Left lung (tissue), 10 donors: ENCODE results near the gene GLUL. TPM values are rescaled to one million over a fixed set of nuclear protein-coding genes. Genes with fewer than 3 reads are reported as not detected.

Experiments used
- ATAC-seq: fragments of 200-7000 bp; cut with Tn5 transposase; one replicate; pipeline ENCODE4 v1.9.1; 2020; ENCODE audit warnings: moderate library complexity
- DNase-seq, 4 donors: peaks; one replicate each; pipeline ENCODE4 v3.0.0-alpha.2; 2013 to 2020
- H3K27ac ChIP-seq, 2 donors: fragments of 200-600 bp; sonication (generic) in 1 of 2; one replicate each; pipeline versions ENCODE4 v1.5.0 to v1.8.0; 2020 to 2021
- H3K27me3 ChIP-seq, 2 donors: fragments of 200-600 bp; sonication (generic) in 1 of 2; one replicate each; pipeline versions ENCODE4 v1.5.0 to v1.8.0; 2020 to 2021
- H3K36me3 ChIP-seq, 2 donors: fragments of 200-600 bp; sonication (generic) in 1 of 2; one replicate each; pipeline versions ENCODE4 v1.5.0 to v1.8.0; 2020 to 2021
- H3K4me1 ChIP-seq, 2 donors: fragments of 200-600 bp; one replicate each; pipeline ENCODE4 v1.8.0; 2021
- H3K4me3 ChIP-seq, 2 donors: fragments of 200-600 bp; sonication (generic) in 1 of 2; one replicate each; pipeline versions ENCODE4 v1.5.0 to v1.8.0; 2020 to 2021; ENCODE audit warnings: mild to moderate bottlenecking in 1 of 2
- H3K9me3 ChIP-seq, 2 donors: fragments of 200-600 bp; sonication (generic) in 1 of 2; one replicate each; pipeline versions ENCODE4 v1.5.0 to v1.8.0; 2020 to 2021
- intact Hi-C, 2 donors: fragments of 100-400 bp; cut with DNase I; formaldehyde crosslinking; loops; one replicate each; pipeline versions ENCODE4 v1.11.2 to v1.14.2; 2022
- polyA plus RNA-seq, 6 donors: library from polyadenylated mRNA; unstranded; fragments of 120-200 nt; gene quantifications; one replicate each; pipeline ENCODE4 v1.2.1, GENCODE V29; 2013; ENCODE audit not compliant: insufficient read length in 6 of 6
- total RNA-seq, 2 donors: library from RNA; stranded (reverse); fragmentation: NEBNext Ultra II Directional; extraction: Animal tissue kit (Norgen Biotek cat#: 25700); gene quantifications; one replicate each; pipeline ENCODE4 v1.2.1, GENCODE V29; 2021
- TF ChIP-seq, protein P1 (sequence below), 2 donors: fragments of 200-600 bp; sonication (generic) in 1 of 2; IDR thresholded peaks; one replicate each; pipeline versions ENCODE4 v1.5.0 to v1.8.0; 2021; ENCODE audit warnings: antibody characterized with exemption in 2 of 2
- donor health status: DM: no; HTN: yes; CAD: no.
- donor health status: DM: no; HTN: no; CAD: no.

Gene GLUL
- total and polyA plus RNA-seq, 8 donors = 377 to 1,187 (median 448) TPM

DNA sequence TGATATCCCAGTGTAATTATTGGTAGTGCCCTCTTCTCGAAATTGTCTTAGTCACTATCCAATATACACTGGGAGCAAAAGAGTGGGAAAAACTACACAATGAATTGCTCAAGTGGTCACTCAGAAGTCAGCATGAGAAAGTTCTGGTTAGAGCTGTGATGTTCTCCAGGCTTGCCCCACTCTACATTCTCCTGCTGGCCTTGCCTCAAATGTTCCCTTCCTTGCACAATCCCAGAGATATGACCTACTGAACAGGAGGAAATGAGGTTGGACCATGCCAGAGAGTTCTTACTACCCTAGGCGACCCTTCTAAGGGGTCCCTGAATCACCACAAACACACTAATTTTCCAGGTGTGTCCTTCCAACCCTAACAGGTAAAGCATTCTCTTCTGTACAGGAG is 40.8 kb downstream of the GLUL start:
- no peak for DNase-seq
- Histone ChIP-seq H3K27me3 (no peaks in the 10 kb centered on the region), H3K4me1 (no peaks in the 10 kb centered on the region), H3K36me3 (no peaks in the 10 kb centered on the region), H3K27ac (no peak overlapping the region), H3K9me3 (no peaks in the 10 kb centered on the region), H3K4me3 (no peak overlapping the region)
- TF ChIP-seq, protein P1, sequence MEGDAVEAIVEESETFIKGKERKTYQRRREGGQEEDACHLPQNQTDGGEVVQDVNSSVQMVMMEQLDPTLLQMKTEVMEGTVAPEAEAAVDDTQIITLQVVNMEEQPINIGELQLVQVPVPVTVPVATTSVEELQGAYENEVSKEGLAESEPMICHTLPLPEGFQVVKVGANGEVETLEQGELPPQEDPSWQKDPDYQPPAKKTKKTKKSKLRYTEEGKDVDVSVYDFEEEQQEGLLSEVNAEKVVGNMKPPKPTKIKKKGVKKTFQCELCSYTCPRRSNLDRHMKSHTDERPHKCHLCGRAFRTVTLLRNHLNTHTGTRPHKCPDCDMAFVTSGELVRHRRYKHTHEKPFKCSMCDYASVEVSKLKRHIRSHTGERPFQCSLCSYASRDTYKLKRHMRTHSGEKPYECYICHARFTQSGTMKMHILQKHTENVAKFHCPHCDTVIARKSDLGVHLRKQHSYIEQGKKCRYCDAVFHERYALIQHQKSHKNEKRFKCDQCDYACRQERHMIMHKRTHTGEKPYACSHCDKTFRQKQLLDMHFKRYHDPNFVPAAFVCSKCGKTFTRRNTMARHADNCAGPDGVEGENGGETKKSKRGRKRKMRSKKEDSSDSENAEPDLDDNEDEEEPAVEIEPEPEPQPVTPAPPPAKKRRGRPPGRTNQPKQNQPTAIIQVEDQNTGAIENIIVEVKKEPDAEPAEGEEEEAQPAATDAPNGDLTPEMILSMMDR (IDR thresholded peaks at IDR 0.05) = no peak
- ATAC-seq = no peak
- intact Hi-C loops = no loop called here

DNA sequence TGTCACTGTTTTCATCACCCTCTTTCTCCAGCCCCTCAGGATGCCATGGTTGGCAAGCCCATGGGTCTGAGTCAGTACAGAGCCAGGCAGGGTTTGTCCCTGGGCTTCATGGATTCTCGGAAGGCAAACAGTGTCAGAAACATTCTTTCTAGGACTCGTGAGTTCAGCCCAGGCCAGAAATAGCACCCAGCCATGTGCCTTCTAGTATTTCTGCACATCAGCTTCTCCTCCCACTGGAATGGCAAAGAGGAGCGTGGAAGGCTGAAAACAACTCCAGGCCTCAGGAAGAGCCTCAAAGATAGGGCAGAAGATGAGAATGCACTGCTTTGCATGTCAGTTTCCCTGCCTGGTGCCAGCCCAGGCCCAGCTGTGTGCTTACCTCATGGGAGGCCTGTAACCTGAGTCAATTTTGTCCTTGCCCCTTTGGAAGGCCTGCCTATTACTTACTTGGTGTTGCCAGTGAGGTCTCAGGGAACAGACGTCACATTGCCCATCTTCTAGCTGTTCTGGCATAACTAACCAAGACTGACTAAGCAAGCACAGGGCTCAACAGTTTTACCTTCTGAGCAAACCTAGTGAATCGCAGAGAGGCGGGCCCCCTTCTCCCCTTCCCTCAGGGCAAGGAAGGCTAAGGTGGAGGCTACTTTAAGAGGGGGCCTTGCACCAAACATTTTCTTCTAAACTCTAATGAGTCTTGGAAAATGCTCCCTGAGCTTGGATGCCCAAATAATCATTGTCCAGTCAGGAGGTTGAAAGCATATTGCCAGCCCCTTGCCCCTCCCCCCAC is 42.4 kb downstream of the GLUL start:
- intact Hi-C loops = no loop called here
- no peak for DNase-seq
- Histone ChIP-seq H3K27me3 (no peaks in the 10 kb centered on the region), H3K9me3 (no peaks in the 10 kb centered on the region), H3K4me3 (no peak overlapping the region), H3K36me3 (no peaks in the 10 kb centered on the region), H3K27ac (no peak overlapping the region), H3K4me1 (no peaks in the 10 kb centered on the region)
- no peak for ATAC-seq
- TF ChIP-seq, protein P1 (IDR thresholded peaks at IDR 0.05) = no peak

DNA sequence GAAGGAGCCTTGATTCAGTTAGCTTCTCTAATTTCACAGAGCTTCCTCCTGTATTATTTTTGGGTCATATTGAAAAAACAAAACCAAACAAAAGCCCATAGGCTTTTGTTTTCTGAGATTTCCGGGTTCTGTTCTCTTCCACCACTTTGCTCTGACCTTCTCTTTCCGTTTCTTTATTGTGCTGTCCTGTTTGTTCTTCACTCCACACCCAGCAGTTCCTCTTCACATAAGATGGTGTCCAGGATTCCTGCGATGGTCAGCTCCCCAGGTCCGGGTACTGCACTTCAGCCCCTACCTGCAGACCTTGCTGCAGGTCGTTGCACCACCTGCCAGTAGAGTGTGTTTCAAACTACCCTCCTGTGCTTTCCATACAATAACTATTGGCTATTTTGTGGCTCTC is 44.6 kb downstream of the GLUL start:
- DNase-seq = no peak
- ATAC-seq = no peak
- Histone ChIP-seq H3K9me3 (no peaks in the 10 kb centered on the region), H3K36me3 (no peaks in the 10 kb centered on the region), H3K4me3 (no peak overlapping the region), H3K27ac (no peak overlapping the region), H3K4me1 (no peaks in the 10 kb centered on the region), H3K27me3 (no peaks in the 10 kb centered on the region)
- TF ChIP-seq, protein P1 (IDR thresholded peaks at IDR 0.05) = no peak
- intact Hi-C loops = no loop called here

DNA sequence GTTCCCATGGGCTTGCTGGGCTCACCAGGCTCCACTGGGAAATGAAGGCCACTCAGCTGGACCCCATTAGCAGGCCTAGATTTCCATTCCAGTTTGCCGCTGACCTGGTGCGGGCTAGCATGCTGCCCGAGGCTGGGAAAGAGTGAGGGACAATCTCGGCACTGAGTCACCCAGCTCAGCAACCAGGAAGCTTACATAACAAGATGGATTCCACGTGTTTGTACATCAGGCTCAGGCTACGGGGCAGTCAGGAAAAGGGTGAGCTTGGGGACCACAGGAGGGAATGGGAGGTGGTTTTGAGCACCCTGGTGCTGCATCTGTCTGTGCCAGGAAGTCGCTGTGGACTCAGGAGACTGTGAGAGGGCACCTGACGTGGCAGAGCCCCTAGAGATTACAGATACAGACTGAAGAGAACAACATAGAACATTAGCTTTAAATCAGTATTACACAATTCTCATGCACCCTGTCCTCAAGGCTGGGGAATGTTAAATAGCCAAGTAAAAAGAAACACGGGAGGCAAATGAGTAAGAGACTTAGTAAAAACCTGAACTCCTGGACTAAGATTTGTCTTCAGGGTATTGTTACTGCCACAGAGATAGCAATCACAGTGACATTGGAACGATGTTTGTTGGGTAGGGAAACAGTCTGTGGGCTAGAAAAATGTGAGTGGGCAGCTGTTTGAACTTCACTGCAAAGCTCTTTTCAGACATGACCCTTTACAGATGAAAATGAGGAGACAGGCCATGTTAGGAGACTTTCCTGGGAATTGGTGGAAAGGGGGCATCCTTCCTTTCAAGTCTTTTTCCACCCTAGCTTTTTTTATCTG is 51.1 kb downstream of the GLUL start:
- H3K4me1 ChIP-seq = no peaks in the 10 kb centered on the region
- intact Hi-C loops = no loop called here
- ATAC-seq = no peak
- no peak for DNase-seq
- TF ChIP-seq, protein P1 (IDR thresholded peaks at IDR 0.05) = no peak
- no peaks in the 10 kb centered on the region for H3K9me3 ChIP-seq
- H3K36me3 ChIP-seq = no peaks in the 10 kb centered on the region
- H3K27ac ChIP-seq = no peak overlapping the region
- H3K27me3 ChIP-seq = no peaks in the 10 kb centered on the region
- no peak overlapping the region for H3K4me3 ChIP-seq

DNA sequence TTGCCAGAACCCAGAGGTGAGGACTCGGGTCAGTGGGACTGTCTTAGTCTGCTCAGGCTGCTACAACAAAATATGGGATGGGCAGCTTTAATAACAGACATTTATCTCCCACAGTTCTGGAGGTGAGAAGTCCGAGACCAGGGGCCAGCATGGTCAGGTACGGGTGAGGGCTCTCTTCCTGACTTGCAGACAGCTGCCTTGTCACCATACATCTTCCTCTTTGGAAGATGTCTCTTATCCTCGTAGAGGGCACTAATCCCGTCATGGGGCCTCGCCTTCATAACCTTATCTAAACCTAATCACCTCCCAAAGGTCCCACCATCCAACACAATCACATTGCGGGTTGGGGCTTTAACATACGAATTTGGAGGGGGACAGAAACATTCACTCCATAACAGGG is 51.9 kb downstream of the GLUL start:
- Histone ChIP-seq H3K9me3 (no peaks in the 10 kb centered on the region), H3K4me1 (no peaks in the 10 kb centered on the region), H3K4me3 (no peak overlapping the region), H3K27me3 (no peaks in the 10 kb centered on the region), H3K36me3 (no peaks in the 10 kb centered on the region), H3K27ac (no peak overlapping the region)
- TF ChIP-seq, protein P1 (IDR thresholded peaks at IDR 0.05) = no peak
- DNase-seq (no peak), ATAC-seq (no peak)
- intact Hi-C loops = no loop called here
